Right lobe of liver (tissue), 6 donors: ENCODE measurements around the gene STPG3. TPM values are rescaled to one million over a fixed set of nuclear protein-coding genes. Genes with fewer than 3 reads are reported as not detected.
A peak's percentile ranks its signal among the peaks of the same experiment; 100 is the strongest.

ENCODE experiments used
- ATAC-seq, 4 donors: fragments of 200-7000 bp; cut with Tn5 transposase; one replicate each; pipeline ENCODE4 v1.9.1; 2020; ENCODE audit warnings: mild to moderate bottlenecking in 4 of 4, moderate library complexity in 4 of 4
- DNase-seq, 3 donors: peaks; one replicate each; pipeline ENCODE4 v3.0.0-alpha.2; 2020
- H3K27ac ChIP-seq, 3 donors: fragments of 200-600 bp; one replicate each; pipeline ENCODE4 v1.8.0; 2022
- H3K27me3 ChIP-seq, 2 donors: fragments of 200-600 bp; one replicate each; pipeline ENCODE4 v1.8.0; 2022
- H3K36me3 ChIP-seq, 4 donors: fragments of 200-600 bp; sonication (generic) in 1 of 4; one replicate each; pipeline versions ENCODE4 v1.5.1 to v1.8.0; 2017 to 2022; ENCODE audit warnings: control low read depth in 1 of 4
- H3K4me1 ChIP-seq, 4 donors: fragments of 200-600 bp; sonication (generic) in 1 of 4; one replicate each; pipeline versions ENCODE4 v1.5.1 to v1.8.0; 2017 to 2022; ENCODE audit warnings: control low read depth in 1 of 4
- H3K4me3 ChIP-seq, 3 donors: fragments of 200-600 bp; one replicate each; pipeline ENCODE4 v1.8.0; 2022
- H3K9me3 ChIP-seq, 4 donors: fragments of 200-600 bp; sonication (generic) in 1 of 4; one replicate each; pipeline versions ENCODE4 v1.5.1 to v1.8.0; 2017 to 2022; ENCODE audit warnings: control low read depth in 1 of 4
- CTCF ChIP-seq, 4 donors: fragments of 200-600 bp in 3 of 4; fragments of 450-650 bp in 1 of 4; IDR thresholded peaks; one replicate each; pipeline versions ENCODE4 v1.5.1 to v1.8.0; 2016 to 2022; ENCODE audit warnings: antibody characterized with exemption in 4 of 4, mild to moderate bottlenecking in 2 of 4
- POLR2A ChIP-seq: fragments of 450-650 bp; IDR thresholded peaks from one replicate; pipeline ENCODE4 v1.6.1; 2017; ENCODE audit warnings: antibody characterized with exemption, mild to moderate bottlenecking
- WGBS: methylation state at CpG from one replicate; pipeline ENCODE4 v1.1.6; 2018; ENCODE audit warnings: low coverage, low lambda C conversion rate; ENCODE audit not compliant: insufficient coverage; ENCODE audit errors: missing lambda C conversion rate; 5-methylcytosine and 5-hydroxymethylcytosine counted together
- intact Hi-C, 2 donors: fragments of 100-400 bp; cut with DNase I; formaldehyde crosslinking; loops; one replicate each; pipeline versions ENCODE4 v1.11.2 to v1.14.1; 2022
- total RNA-seq, 6 experiments: library from RNA; depleted of rRNA in 2 of 6; stranded (reverse); fragments of >200 nt in 2 of 6; fragmentation: NEBNext Ultra II Directional in 3 of 6; extraction: Animal tissue kit (Norgen Biotek cat#: 25700) in 3 of 6; gene quantifications; one replicate each; pipeline versions ENCODE4 v1.1.0 to v1.2.4, GENCODE V29; 2016 to 2023
- donor health status: DM: no; HTN: yes; CAD: no.
- donor health status: DM: no; HTN: no; CAD: no.
- donor health status: DM: no; HTN: no; CAD: no.
- donor health status: DM: no; HTN: yes; CAD: no.
- donor health status: DM: no; HTN: yes; CAD: no.

STPG3 gene
- total RNA-seq, 6 experiments from 2014 or later = not detected

- peaks cover 0 to 8% (median 6%) of the 10 kb centered on the region in 4 donors for H3K4me1 ChIP-seq
- no peaks in the 10 kb centered on the region for H3K9me3 ChIP-seq
- no peaks in the 10 kb centered on the region for H3K27me3 ChIP-seq
- no peak for DNase-seq
- H3K4me3 ChIP-seq = no peak overlapping the region
- no peak overlapping the region for H3K27ac ChIP-seq
- H3K36me3 ChIP-seq = peaks cover 0 to 11% (median 6%) of the 10 kb centered on the region in 4 donors
- intact Hi-C loops = no loop called here
- ATAC-seq = peak in 1 of 4 donors; percentile 36
- TF ChIP-seq POLR2A (no peak), CTCF (IDR thresholded peaks at IDR 0.05) (no peak)
- WGBS = 42% methylated on average over 8 of the region's 20 CpGs
Observed at GRCh38 chr9:137247135-137247915, 3.8 kb upstream of the STPG3 start.

- Histone ChIP-seq H3K36me3 (peaks cover 0 to 8% (median 2%) of the 10 kb centered on the region in 4 donors), H3K27me3 (no peaks in the 10 kb centered on the region), H3K4me3 (no peak overlapping the region), H3K4me1 (peaks cover 0 to 2% (median under 1%) of the 10 kb centered on the region in 4 donors), H3K9me3 (no peaks in the 10 kb centered on the region), H3K27ac (no peak overlapping the region)
- no peak for ATAC-seq
- TF ChIP-seq POLR2A = no peak
- no peak for TF ChIP-seq CTCF (IDR thresholded peaks at IDR 0.05)
- 81% methylated on average over 4 of the region's 6 CpGs for WGBS
- intact Hi-C loops = no loop called here
- no peak for DNase-seq
Observed at GRCh38 chr9:137247916-137248175, 3.2 kb upstream of the STPG3 start.

GRCh38 chr9:137250329-137251193 lies 525 bp upstream of the STPG3 start:
- H3K27ac ChIP-seq = no peak overlapping the region
- no peaks in the 10 kb centered on the region for H3K36me3 ChIP-seq
- H3K4me3 ChIP-seq = no peak overlapping the region
- no peaks in the 10 kb centered on the region for H3K27me3 ChIP-seq
- H3K9me3 ChIP-seq = no peaks in the 10 kb centered on the region
- WGBS = 46% methylated on average over 10 of the region's 18 CpGs
- intact Hi-C loops = no loop called here
- TF ChIP-seq CTCF (IDR thresholded peaks at IDR 0.05) = no peak
- TF ChIP-seq POLR2A = no peak
- ATAC-seq (no peak), DNase-seq (no peak)
- H3K4me1 ChIP-seq = peaks cover 0 to 5% (median 0%) of the 10 kb centered on the region in 4 donors

- 89% methylated on average over 6 of the region's 22 CpGs for WGBS
- DNase-seq (no peak), ATAC-seq (no peak)
- Histone ChIP-seq H3K9me3 (no peaks in the 10 kb centered on the region), H3K4me1 (peaks cover 0 to 13% (median 3%) of the 10 kb centered on the region in 4 donors), H3K36me3 (peaks cover 0 to 4% (median 0%) of the 10 kb centered on the region in 4 donors), H3K27me3 (no peaks in the 10 kb centered on the region), H3K4me3 (no peak overlapping the region), H3K27ac (no peak overlapping the region)
- intact Hi-C loops = no loop called here
- TF ChIP-seq CTCF (IDR thresholded peaks at IDR 0.05) = no peak
Observed at GRCh38 chr9:137251490-137252268, 593 bp downstream of the STPG3 start.
